Gastrocnemius medialis (tissue), 4 donors: ENCODE results near the gene PDLIM3.
A peak's percentile ranks its signal among the peaks of the same experiment; 100 is the strongest.

Source experiments
- CTCF ChIP-seq, 5 experiments: fragments of 450-650 bp in 3 of 5; fragments of 200-600 bp in 2 of 5; sonication (generic) in 2 of 5; IDR thresholded peaks in 4 of 5; conservative IDR thresholded peaks in 1 of 5; 1 replicate in 4 of 5; 2 replicates in 1 of 5; pipeline ENCODE4 v1.5.1; 2016 to 2019; ENCODE audit warnings: antibody characterized with exemption in 5 of 5, mild to moderate bottlenecking in 3 of 5, moderate library complexity in 3 of 5
- POLR2A ChIP-seq, 2 donors: fragments of 450-650 bp; IDR thresholded peaks; one replicate each; pipeline ENCODE4 v1.6.1; 2017; ENCODE audit warnings: antibody characterized with exemption in 2 of 2, mild to moderate bottlenecking in 2 of 2, moderate library complexity in 2 of 2

GRCh38 chr4:185567381-185568376 lies 32.4 kb upstream of the PDLIM3 start:
- TF ChIP-seq CTCF (IDR thresholded peaks at IDR 0.05 in 4 of 5, conservative IDR thresholded peaks at IDR 0.05 in 1 of 5), result no peak
- TF ChIP-seq POLR2A (IDR thresholded peaks at IDR 0.05), result peak; percentile 67 to 69
